GM23338 (cell line): ENCODE measurements around the gene DTNA. TPM values are rescaled to one million over a fixed set of nuclear protein-coding genes. Genes with fewer than 3 reads are reported as not detected.

Source experiments
- ATAC-seq: fragments of 200-7000 bp; cut with Tn5 transposase; 3 replicates; pipeline ENCODE4 v1.9.1; 2020
- DNase-seq: peaks from one replicate; pipeline ENCODE4 v3.0.0-alpha.2; 2015; ENCODE audit warnings: low spot score
- H2AFZ ChIP-seq: fragments of 200-600 bp; sonication (generic); 2 replicates; pipeline ENCODE4 v1.8.0; 2016; ENCODE audit warnings: antibody characterized with exemption, mild to moderate bottlenecking, moderate library complexity
- H3F3A ChIP-seq: fragments of 200-600 bp; sonication (generic); replicated peaks from 2 replicates; pipeline ENCODE4 v1.8.0; 2017; ENCODE audit warnings: antibody characterized with exemption, mixed run types, low read depth
- H3K27ac ChIP-seq: fragments of 200-600 bp; sonication (generic); 2 replicates; pipeline ENCODE4 v1.6.1; 2016; ENCODE audit warnings: low read depth
- H3K27me3 ChIP-seq: fragments of 200-600 bp; sonication (generic); 2 replicates; pipeline ENCODE4 v1.8.0; 2016; ENCODE audit warnings: mild to moderate bottlenecking, mixed run types, moderate library complexity; ENCODE audit not compliant: insufficient read depth
- H3K36me3 ChIP-seq: fragments of 200-600 bp; sonication (generic); 2 replicates; pipeline ENCODE4 v1.8.0; 2016; ENCODE audit warnings: mild to moderate bottlenecking; ENCODE audit not compliant: insufficient read depth
- H3K4me1 ChIP-seq: fragments of 200-600 bp; sonication (generic); 2 replicates; pipeline ENCODE4 v1.8.0; 2016; ENCODE audit warnings: mild to moderate bottlenecking, moderate library complexity; ENCODE audit not compliant: insufficient read depth
- H3K4me2 ChIP-seq: fragments of 200-600 bp; sonication (generic); 2 replicates; pipeline ENCODE4 v1.7.1; 2017; ENCODE audit warnings: mixed run types
- H3K4me3 ChIP-seq: fragments of 200-600 bp; sonication (generic); 2 replicates; pipeline ENCODE4 v1.6.1; 2016; ENCODE audit warnings: mixed run types
- H3K79me2 ChIP-seq: fragments of 200-600 bp; sonication (generic); replicated peaks from 2 replicates; pipeline ENCODE4 v1.8.0; 2017; ENCODE audit warnings: mild to moderate bottlenecking; ENCODE audit not compliant: insufficient read depth
- H3K9me2 ChIP-seq: fragments of 200-600 bp; sonication (generic); 2 replicates; pipeline ENCODE4 v1.8.0; 2017; ENCODE audit not compliant: insufficient read depth
- H4K20me1 ChIP-seq: fragments of 200-600 bp; sonication (generic); replicated peaks from 2 replicates; pipeline ENCODE4 v1.8.0; 2017; ENCODE audit warnings: mild to moderate bottlenecking; ENCODE audit not compliant: insufficient read depth
- H3K27ac Mint-ChIP-seq: 2 replicates; pipeline ENCODE4 v1.8.0; 2020; ENCODE audit warnings: inconsistent platforms, mild to moderate bottlenecking, moderate library complexity, mixed read lengths
- H3K27me3 Mint-ChIP-seq: 3 replicates; pipeline ENCODE4 v1.8.0; 2022; ENCODE audit warnings: low read depth, mild to moderate bottlenecking, moderate library complexity, mixed read lengths, inconsistent platforms; ENCODE audit not compliant: insufficient read depth, poor library complexity
- H3K36me3 Mint-ChIP-seq: 3 replicates; pipeline ENCODE4 v1.8.0; 2021; ENCODE audit warnings: low read depth, mild to moderate bottlenecking, inconsistent platforms, moderate library complexity, mixed read lengths
- H3K4me1 Mint-ChIP-seq: 3 replicates; pipeline ENCODE4 v1.8.0; 2020; ENCODE audit warnings: mild to moderate bottlenecking, inconsistent platforms, mixed read lengths
- H3K4me3 Mint-ChIP-seq: 3 replicates; pipeline ENCODE4 v1.8.0; 2021; ENCODE audit warnings: moderate library complexity, mild to moderate bottlenecking, inconsistent platforms, mixed read lengths
- H3K9me3 Mint-ChIP-seq: 3 replicates; pipeline ENCODE4 v1.8.0; 2020; ENCODE audit warnings: moderate library complexity, mild to moderate bottlenecking, inconsistent platforms, mixed read lengths
- CREB1 ChIP-seq: fragments of 250-450 bp; sonication (Bioruptor Pico); IDR thresholded peaks from 2 replicates; pipeline ENCODE4 v1.5.0; 2020; ENCODE audit warnings: low read depth, mild to moderate bottlenecking, moderate library complexity
- EZH2 ChIP-seq: fragments of 200-600 bp; sonication (generic); IDR thresholded peaks from one replicate; pipeline ENCODE4 v1.8.0; 2017; ENCODE audit warnings: antibody characterized with exemption, mild to moderate bottlenecking, low read depth; ENCODE audit not compliant: unreplicated experiment
- EZH2phosphoT487 ChIP-seq: fragments of 200-600 bp; sonication (generic); IDR thresholded peaks from one replicate; pipeline ENCODE4 v1.8.1; 2018; ENCODE audit warnings: antibody characterized with exemption; ENCODE audit not compliant: unreplicated experiment
- JUNB ChIP-seq: IDR thresholded peaks from one replicate; pipeline ENCODE4 v1.6.1; 2016; ENCODE audit warnings: antibody characterized with exemption; ENCODE audit not compliant: unreplicated experiment
- NANOG ChIP-seq: IDR thresholded peaks from 2 replicates; pipeline ENCODE4 v1.6.1; 2016; ENCODE audit warnings: antibody characterized with exemption, borderline replicate concordance
- POLR2AphosphoS5 ChIP-seq: IDR thresholded peaks from 2 replicates; pipeline ENCODE4 v1.6.1; 2016; ENCODE audit warnings: antibody characterized with exemption, low read depth
- STAT1 ChIP-seq: IDR thresholded peaks from one replicate; pipeline ENCODE4 v1.6.1; 2016; ENCODE audit warnings: antibody characterized with exemption; ENCODE audit not compliant: unreplicated experiment
- ZNF114 ChIP-seq: fragments of 250-450 bp; sonication (Bioruptor Pico); IDR thresholded peaks from 2 replicates; pipeline ENCODE4 v1.5.0; 2020; ENCODE audit warnings: mild to moderate bottlenecking, moderate library complexity
- ZNF331 ChIP-seq: fragments of 250-450 bp; sonication (Bioruptor Pico); IDR thresholded peaks from 2 replicates; pipeline ENCODE4 v1.5.0; 2020; ENCODE audit warnings: low read depth, mild to moderate bottlenecking, moderate library complexity
- polyA plus RNA-seq: library from polyadenylated mRNA; unstranded; fragments of >200 nt; fragmentation: Nextera tagmentation; extraction: Ambion mirVana; gene quantifications from 2 replicates; pipeline ENCODE4 v1.2.1, GENCODE V29; 2016
- total RNA-seq: library from RNA; depleted of rRNA; stranded (reverse); fragments of >200 nt; shearing (Covaris generic); gene quantifications from 2 replicates; pipeline ENCODE4 v1.2.3, GENCODE V29; 2014
- TF ChIP-seq, protein P1 (sequence below): IDR thresholded peaks from one replicate; pipeline ENCODE4 v1.6.1; 2018; ENCODE audit warnings: antibody characterized with exemption; ENCODE audit not compliant: unreplicated experiment
- TF ChIP-seq, protein P2 (sequence below): IDR thresholded peaks from 2 replicates; pipeline ENCODE4 v1.6.1; 2016; ENCODE audit warnings: antibody characterized with exemption
- TF ChIP-seq, protein P3 (sequence below): fragments of 250-450 bp; sonication (Bioruptor Pico); IDR thresholded peaks from 2 replicates; pipeline ENCODE4 v1.5.0; 2020; ENCODE audit warnings: mild to moderate bottlenecking, moderate library complexity
- TF ChIP-seq, protein P4 (sequence below), 2 experiments: fragments of 200-600 bp in 1 of 2; sonication (generic) in 1 of 2; conservative IDR thresholded peaks; 2 replicates each; pipeline versions ENCODE4 v1.5.1 to v1.6.1; 2016 to 2017; ENCODE audit warnings: antibody characterized with exemption in 2 of 2, low read depth in 2 of 2, mild to moderate bottlenecking in 2 of 2, moderate library complexity in 1 of 2

Gene DTNA
- total and polyA plus RNA-seq, 2 experiments from 2014 or later, result 11.5 to 25.1 TPM

DNA sequence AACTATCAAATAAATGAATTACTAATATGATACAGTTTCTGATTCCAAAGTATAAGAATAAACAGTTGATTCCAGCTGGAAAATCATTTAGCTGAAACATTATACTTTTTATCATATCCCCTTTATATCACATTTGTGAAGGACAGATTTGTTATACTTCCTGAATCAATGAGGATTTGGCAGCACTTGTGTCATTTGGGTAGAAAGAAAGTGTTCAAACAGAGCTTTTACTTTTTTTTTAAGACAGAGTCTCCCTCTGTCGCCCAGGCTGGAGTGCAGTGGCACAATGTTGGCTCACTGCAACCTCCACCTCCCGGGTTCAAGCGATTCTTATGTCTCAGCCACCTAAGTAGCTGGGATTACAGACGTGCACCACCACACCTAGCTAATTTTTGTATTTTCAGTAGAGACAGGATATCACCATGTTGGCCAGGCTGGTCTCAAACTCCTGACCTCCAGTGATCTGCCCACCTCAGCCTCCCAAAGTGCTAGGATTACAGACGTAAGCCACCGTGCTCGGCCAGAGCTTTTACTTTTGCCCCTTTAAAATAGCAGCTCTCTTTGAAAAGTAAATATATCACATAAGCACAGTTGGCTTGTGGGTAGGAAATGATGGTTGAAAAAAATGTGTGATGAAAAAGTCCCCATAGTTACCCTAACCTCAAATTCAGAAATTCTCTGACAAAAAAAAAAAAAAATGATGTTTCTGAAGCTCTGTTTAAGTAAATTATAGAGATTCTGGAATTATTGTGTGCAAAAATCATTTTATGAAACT, 95.2 kb downstream of the DTNA start:
- H3F3A ChIP-seq, result no peaks in the 10 kb centered on the region
- no peaks in the 10 kb centered on the region for H3K79me2 ChIP-seq
- no peak overlapping the region for H2AFZ ChIP-seq
- no peak overlapping the region for H3K27ac ChIP-seq
- ATAC-seq, result no peak
- no peaks in the 10 kb centered on the region for H3K27me3 ChIP-seq
- no peak overlapping the region for H3K4me3 ChIP-seq
- H3K36me3 Mint-ChIP-seq, result no peaks in the 10 kb centered on the region
- H3K9me2 ChIP-seq, result no peaks in the 10 kb centered on the region
- no peaks in the 10 kb centered on the region for H4K20me1 ChIP-seq
- peaks cover 29% of the 10 kb centered on the region for H3K4me1 ChIP-seq
- DNase-seq, result no peak
- TF ChIP-seq NANOG (no peak), CREB1 (no peak), EZH2phosphoT487 (no peak), EZH2 (no peak), POLR2AphosphoS5 (no peak), ZNF114 (CRISPR knock-in tag) (no peak), ZNF331 (CRISPR knock-in tag) (no peak), STAT1 (no peak), JUNB (no peak)
- TF ChIP-seq, protein P1, sequence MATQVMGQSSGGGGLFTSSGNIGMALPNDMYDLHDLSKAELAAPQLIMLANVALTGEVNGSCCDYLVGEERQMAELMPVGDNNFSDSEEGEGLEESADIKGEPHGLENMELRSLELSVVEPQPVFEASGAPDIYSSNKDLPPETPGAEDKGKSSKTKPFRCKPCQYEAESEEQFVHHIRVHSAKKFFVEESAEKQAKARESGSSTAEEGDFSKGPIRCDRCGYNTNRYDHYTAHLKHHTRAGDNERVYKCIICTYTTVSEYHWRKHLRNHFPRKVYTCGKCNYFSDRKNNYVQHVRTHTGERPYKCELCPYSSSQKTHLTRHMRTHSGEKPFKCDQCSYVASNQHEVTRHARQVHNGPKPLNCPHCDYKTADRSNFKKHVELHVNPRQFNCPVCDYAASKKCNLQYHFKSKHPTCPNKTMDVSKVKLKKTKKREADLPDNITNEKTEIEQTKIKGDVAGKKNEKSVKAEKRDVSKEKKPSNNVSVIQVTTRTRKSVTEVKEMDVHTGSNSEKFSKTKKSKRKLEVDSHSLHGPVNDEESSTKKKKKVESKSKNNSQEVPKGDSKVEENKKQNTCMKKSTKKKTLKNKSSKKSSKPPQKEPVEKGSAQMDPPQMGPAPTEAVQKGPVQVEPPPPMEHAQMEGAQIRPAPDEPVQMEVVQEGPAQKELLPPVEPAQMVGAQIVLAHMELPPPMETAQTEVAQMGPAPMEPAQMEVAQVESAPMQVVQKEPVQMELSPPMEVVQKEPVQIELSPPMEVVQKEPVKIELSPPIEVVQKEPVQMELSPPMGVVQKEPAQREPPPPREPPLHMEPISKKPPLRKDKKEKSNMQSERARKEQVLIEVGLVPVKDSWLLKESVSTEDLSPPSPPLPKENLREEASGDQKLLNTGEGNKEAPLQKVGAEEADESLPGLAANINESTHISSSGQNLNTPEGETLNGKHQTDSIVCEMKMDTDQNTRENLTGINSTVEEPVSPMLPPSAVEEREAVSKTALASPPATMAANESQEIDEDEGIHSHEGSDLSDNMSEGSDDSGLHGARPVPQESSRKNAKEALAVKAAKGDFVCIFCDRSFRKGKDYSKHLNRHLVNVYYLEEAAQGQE, result no peak
- TF ChIP-seq, protein P2, sequence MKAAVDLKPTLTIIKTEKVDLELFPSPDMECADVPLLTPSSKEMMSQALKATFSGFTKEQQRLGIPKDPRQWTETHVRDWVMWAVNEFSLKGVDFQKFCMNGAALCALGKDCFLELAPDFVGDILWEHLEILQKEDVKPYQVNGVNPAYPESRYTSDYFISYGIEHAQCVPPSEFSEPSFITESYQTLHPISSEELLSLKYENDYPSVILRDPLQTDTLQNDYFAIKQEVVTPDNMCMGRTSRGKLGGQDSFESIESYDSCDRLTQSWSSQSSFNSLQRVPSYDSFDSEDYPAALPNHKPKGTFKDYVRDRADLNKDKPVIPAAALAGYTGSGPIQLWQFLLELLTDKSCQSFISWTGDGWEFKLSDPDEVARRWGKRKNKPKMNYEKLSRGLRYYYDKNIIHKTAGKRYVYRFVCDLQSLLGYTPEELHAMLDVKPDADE, result no peak
- TF ChIP-seq, protein P3, sequence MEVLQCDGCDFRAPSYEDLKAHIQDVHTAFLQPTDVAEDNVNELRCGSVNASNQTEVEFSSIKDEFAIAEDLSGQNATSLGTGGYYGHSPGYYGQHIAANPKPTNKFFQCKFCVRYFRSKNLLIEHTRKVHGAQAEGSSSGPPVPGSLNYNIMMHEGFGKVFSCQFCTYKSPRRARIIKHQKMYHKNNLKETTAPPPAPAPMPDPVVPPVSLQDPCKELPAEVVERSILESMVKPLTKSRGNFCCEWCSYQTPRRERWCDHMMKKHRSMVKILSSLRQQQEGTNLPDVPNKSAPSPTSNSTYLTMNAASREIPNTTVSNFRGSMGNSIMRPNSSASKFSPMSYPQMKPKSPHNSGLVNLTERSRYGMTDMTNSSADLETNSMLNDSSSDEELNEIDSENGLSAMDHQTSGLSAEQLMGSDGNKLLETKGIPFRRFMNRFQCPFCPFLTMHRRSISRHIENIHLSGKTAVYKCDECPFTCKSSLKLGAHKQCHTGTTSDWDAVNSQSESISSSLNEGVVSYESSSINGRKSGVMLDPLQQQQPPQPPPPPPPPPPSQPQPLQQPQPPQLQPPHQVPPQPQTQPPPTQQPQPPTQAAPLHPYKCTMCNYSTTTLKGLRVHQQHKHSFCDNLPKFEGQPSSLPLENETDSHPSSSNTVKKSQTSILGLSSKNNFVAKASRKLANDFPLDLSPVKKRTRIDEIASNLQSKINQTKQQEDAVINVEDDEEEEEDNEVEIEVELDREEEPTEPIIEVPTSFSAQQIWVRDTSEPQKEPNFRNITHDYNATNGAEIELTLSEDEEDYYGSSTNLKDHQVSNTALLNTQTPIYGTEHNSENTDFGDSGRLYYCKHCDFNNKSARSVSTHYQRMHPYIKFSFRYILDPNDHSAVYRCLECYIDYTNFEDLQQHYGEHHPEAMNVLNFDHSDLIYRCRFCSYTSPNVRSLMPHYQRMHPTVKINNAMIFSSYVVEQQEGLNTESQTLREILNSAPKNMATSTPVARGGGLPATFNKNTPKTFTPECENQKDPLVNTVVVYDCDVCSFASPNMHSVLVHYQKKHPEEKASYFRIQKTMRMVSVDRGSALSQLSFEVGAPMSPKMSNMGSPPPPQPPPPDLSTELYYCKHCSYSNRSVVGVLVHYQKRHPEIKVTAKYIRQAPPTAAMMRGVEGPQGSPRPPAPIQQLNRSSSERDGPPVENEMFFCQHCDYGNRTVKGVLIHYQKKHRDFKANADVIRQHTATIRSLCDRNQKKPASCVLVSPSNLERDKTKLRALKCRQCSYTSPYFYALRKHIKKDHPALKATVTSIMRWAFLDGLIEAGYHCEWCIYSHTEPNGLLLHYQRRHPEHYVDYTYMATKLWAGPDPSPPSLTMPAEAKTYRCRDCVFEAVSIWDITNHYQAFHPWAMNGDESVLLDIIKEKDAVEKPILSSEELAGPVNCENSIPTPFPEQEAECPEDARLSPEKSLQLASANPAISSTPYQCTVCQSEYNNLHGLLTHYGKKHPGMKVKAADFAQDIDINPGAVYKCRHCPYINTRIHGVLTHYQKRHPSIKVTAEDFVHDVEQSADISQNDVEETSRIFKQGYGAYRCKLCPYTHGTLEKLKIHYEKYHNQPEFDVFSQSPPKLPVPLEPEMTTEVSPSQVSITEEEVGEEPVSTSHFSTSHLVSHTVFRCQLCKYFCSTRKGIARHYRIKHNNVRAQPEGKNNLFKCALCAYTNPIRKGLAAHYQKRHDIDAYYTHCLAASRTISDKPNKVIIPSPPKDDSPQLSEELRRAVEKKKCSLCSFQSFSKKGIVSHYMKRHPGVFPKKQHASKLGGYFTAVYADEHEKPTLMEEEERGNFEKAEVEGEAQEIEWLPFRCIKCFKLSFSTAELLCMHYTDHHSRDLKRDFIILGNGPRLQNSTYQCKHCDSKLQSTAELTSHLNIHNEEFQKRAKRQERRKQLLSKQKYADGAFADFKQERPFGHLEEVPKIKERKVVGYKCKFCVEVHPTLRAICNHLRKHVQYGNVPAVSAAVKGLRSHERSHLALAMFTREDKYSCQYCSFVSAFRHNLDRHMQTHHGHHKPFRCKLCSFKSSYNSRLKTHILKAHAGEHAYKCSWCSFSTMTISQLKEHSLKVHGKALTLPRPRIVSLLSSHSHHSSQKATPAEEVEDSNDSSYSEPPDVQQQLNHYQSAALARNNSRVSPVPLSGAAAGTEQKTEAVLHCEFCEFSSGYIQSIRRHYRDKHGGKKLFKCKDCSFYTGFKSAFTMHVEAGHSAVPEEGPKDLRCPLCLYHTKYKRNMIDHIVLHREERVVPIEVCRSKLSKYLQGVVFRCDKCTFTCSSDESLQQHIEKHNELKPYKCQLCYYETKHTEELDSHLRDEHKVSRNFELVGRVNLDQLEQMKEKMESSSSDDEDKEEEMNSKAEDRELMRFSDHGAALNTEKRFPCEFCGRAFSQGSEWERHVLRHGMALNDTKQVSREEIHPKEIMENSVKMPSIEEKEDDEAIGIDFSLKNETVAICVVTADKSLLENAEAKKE (CRISPR knock-in tag), result no peak
- TF ChIP-seq, protein P4, sequence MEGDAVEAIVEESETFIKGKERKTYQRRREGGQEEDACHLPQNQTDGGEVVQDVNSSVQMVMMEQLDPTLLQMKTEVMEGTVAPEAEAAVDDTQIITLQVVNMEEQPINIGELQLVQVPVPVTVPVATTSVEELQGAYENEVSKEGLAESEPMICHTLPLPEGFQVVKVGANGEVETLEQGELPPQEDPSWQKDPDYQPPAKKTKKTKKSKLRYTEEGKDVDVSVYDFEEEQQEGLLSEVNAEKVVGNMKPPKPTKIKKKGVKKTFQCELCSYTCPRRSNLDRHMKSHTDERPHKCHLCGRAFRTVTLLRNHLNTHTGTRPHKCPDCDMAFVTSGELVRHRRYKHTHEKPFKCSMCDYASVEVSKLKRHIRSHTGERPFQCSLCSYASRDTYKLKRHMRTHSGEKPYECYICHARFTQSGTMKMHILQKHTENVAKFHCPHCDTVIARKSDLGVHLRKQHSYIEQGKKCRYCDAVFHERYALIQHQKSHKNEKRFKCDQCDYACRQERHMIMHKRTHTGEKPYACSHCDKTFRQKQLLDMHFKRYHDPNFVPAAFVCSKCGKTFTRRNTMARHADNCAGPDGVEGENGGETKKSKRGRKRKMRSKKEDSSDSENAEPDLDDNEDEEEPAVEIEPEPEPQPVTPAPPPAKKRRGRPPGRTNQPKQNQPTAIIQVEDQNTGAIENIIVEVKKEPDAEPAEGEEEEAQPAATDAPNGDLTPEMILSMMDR (conservative IDR thresholded peaks at IDR 0.05; ENCODE audit: low read depth in 2 of 2), result no peak
- no peaks in the 10 kb centered on the region for H3K36me3 ChIP-seq
- H3K4me3 Mint-ChIP-seq, result no peak overlapping the region
- H3K4me2 ChIP-seq, result no peak overlapping the region
- H3K27ac Mint-ChIP-seq, result no peak overlapping the region
- no peaks in the 10 kb centered on the region for H3K9me3 Mint-ChIP-seq
- peaks cover 32% of the 10 kb centered on the region for H3K4me1 Mint-ChIP-seq
- no peaks in the 10 kb centered on the region for H3K27me3 Mint-ChIP-seq
